Caco-2 (cell line): Measurements from ENCODE around the gene RGS1. TPM values are rescaled to one million over a fixed set of nuclear protein-coding genes. Genes with fewer than 3 reads are reported as not detected.

Source experiments
- BruUV-seq: library from RNA; stranded (reverse); fragments of 400-500 nt; replicated peaks from 2 replicates; lab custom pipeline; 2021; lab: Mats Ljungman, UMichigan
- CTCF ChIA-PET: fragments of 300-600 bp; sonication (Branson Sonifier 250); formaldehyde crosslinking; loops from one replicate; lab custom pipeline; 2022; ENCODE audit warnings: antibody characterized with exemption; lab: Charles Lee
- POLR2A ChIA-PET: fragments of 300-600 bp; sonication (Branson Sonifier 250); formaldehyde crosslinking; loops from one replicate; lab custom pipeline; 2022; ENCODE audit warnings: antibody characterized with exemption; lab: Charles Lee
- DNase-seq, 2 experiments: peaks; one replicate each; pipeline versions ENCODE4 v3.0.0 to v3.0.0-alpha.2; 2020 to 2022
- H3K27me3 ChIP-seq: replicated peaks from 2 replicates; pipeline ENCODE4 v1.6.0; 2011; ENCODE audit warnings: low read length; ENCODE audit not compliant: control insufficient read depth, insufficient read depth
- H3K36me3 ChIP-seq: 2 replicates; pipeline ENCODE4 v1.5.1; 2011; ENCODE audit warnings: low read length; ENCODE audit not compliant: control insufficient read depth, insufficient read depth
- H3K4me1 ChIP-seq: fragments of 250-450 bp; sonication (Bioruptor Pico); 2 replicates; pipeline ENCODE4 v1.5.1; 2020; ENCODE audit warnings: mild to moderate bottlenecking
- H3K4me3 ChIP-seq: 2 replicates; pipeline ENCODE4 v1.5.1; 2011; ENCODE audit warnings: low read depth, mild to moderate bottlenecking, control low read depth, low read length
- H3K9me3 ChIP-seq: fragments of 250-450 bp; sonication (Bioruptor Pico); 2 replicates; pipeline ENCODE4 v1.5.1; 2020; ENCODE audit warnings: mild to moderate bottlenecking, moderate library complexity
- H3K27ac Mint-ChIP-seq: one replicate; pipeline ENCODE4 v1.8.0; 2022; ENCODE audit warnings: mixed read lengths; ENCODE audit not compliant: unreplicated experiment
- H3K27me3 Mint-ChIP-seq: one replicate; pipeline ENCODE4 v1.8.0; 2022; ENCODE audit warnings: mixed read lengths; ENCODE audit not compliant: insufficient read depth, unreplicated experiment
- H3K36me3 Mint-ChIP-seq: one replicate; pipeline ENCODE4 v1.8.0; 2022; ENCODE audit warnings: mild to moderate bottlenecking, mixed read lengths; ENCODE audit not compliant: insufficient read depth, unreplicated experiment
- H3K4me1 Mint-ChIP-seq: one replicate; pipeline ENCODE4 v1.8.0; 2022; ENCODE audit warnings: low read depth, mixed read lengths; ENCODE audit not compliant: unreplicated experiment
- H3K4me3 Mint-ChIP-seq: one replicate; pipeline ENCODE4 v1.8.0; 2022; ENCODE audit warnings: mild to moderate bottlenecking, moderate library complexity, mixed read lengths; ENCODE audit not compliant: unreplicated experiment
- H3K9me3 Mint-ChIP-seq: one replicate; pipeline ENCODE4 v1.8.0; 2022; ENCODE audit warnings: mixed read lengths; ENCODE audit not compliant: unreplicated experiment
- intact Hi-C: fragments of 100-400 bp; cut with micrococcal nuclease; formaldehyde crosslinking; loops from one replicate; pipeline ENCODE4 v1.10.0; 2022; ENCODE audit not compliant: unreplicated experiment
- total RNA-seq: library from RNA; stranded (reverse); gene quantifications from 2 replicates; pipeline ENCODE4 v1.2.3, GENCODE V29; 2022
- TF ChIP-seq, protein P1 (sequence below), 2 experiments: fragments of 200-600 bp in 1 of 2; IDR thresholded peaks; 1 replicate in 1 of 2; 2 replicates in 1 of 2; pipeline versions ENCODE4 v1.5.1 to v1.8.0; 2011 to 2022; ENCODE audit warnings: antibody characterized with exemption in 1 of 2, control low read depth in 1 of 2, inconsistent platforms in 1 of 2, low read depth in 1 of 2, low read length in 1 of 2, mild to moderate bottlenecking in 1 of 2, moderate library complexity in 1 of 2; ENCODE audit not compliant: insufficient read depth in 1 of 2, severe bottlenecking in 1 of 2, unreplicated experiment in 1 of 2

Gene RGS1
- total RNA-seq, 1 experiment from 2014 or later = not detected

DNA sequence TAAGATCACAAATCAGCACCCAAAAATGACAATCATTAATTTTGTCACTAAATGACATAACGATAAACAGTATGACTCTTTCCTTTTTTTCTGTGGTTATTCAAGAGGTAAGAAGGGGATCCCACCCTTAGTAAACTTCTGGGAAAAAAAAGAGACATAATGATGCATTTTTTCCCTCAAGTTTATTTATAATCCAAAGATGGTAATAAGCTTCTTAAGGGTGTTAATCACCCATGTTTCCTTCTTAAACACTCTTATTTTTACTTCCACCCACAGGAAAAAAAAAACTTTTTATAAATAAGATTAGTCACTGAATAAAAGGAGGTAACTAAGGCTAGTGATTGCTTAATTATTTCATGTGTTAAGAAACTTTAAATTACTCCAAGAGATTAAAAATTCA is 24.7 kb downstream of the RGS1 start:
- no peaks in the 10 kb centered on the region for H3K27me3 ChIP-seq
- Mint-ChIP-seq H3K27me3 (peaks cover 7% of the 10 kb centered on the region), H3K36me3 (no peaks in the 10 kb centered on the region), H3K9me3 (no peaks in the 10 kb centered on the region), H3K4me3 (no peak overlapping the region), H3K27ac (no peak overlapping the region), H3K4me1 (no peaks in the 10 kb centered on the region)
- BruUV-seq = no TSS peak
- no peak overlapping the region for H3K4me3 ChIP-seq
- intact Hi-C loops = no loop called here
- H3K4me1 ChIP-seq = no peaks in the 10 kb centered on the region
- no peaks in the 10 kb centered on the region for H3K36me3 ChIP-seq
- no peaks in the 10 kb centered on the region for H3K9me3 ChIP-seq
- ChIA-PET CTCF (no interaction called here), POLR2A (no interaction called here)
- TF ChIP-seq, protein P1, sequence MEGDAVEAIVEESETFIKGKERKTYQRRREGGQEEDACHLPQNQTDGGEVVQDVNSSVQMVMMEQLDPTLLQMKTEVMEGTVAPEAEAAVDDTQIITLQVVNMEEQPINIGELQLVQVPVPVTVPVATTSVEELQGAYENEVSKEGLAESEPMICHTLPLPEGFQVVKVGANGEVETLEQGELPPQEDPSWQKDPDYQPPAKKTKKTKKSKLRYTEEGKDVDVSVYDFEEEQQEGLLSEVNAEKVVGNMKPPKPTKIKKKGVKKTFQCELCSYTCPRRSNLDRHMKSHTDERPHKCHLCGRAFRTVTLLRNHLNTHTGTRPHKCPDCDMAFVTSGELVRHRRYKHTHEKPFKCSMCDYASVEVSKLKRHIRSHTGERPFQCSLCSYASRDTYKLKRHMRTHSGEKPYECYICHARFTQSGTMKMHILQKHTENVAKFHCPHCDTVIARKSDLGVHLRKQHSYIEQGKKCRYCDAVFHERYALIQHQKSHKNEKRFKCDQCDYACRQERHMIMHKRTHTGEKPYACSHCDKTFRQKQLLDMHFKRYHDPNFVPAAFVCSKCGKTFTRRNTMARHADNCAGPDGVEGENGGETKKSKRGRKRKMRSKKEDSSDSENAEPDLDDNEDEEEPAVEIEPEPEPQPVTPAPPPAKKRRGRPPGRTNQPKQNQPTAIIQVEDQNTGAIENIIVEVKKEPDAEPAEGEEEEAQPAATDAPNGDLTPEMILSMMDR (IDR thresholded peaks at IDR 0.05; ENCODE audit: insufficient read depth in 1 of 2, low read depth in 1 of 2, low read length in 1 of 2, severe bottlenecking in 1 of 2, unreplicated experiment in 1 of 2) = no peak
- DNase-seq = no peak

DNA sequence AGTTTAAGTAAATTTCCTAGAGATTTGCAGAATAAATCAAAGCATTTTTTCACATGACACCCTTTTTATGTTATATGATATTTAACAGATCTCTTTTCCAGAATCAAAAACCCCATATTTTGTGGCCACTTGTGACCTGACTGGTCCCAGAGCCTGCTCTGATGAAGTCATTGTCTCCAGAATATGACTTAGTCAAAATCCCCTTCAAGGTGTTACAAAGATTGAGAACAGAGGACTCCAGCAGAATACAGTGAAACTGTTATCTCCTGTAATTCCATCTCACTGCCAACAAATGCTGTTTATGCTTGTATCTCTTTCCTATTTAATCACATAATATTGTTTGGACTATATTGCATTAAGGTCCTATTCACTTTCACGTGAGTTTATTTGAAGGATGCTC is 25.6 kb downstream of the RGS1 start:
- no peak for DNase-seq
- H3K4me3 Mint-ChIP-seq = no peak overlapping the region
- H3K4me1 ChIP-seq = no peaks in the 10 kb centered on the region
- peaks cover 7% of the 10 kb centered on the region for H3K27me3 Mint-ChIP-seq
- CTCF ChIA-PET = no interaction called here
- no peaks in the 10 kb centered on the region for H3K36me3 ChIP-seq
- H3K36me3 Mint-ChIP-seq = no peaks in the 10 kb centered on the region
- H3K27me3 ChIP-seq = no peaks in the 10 kb centered on the region
- POLR2A ChIA-PET = no interaction called here
- no peaks in the 10 kb centered on the region for H3K9me3 Mint-ChIP-seq
- BruUV-seq = no TSS peak
- H3K9me3 ChIP-seq = no peaks in the 10 kb centered on the region
- H3K27ac Mint-ChIP-seq = no peak overlapping the region
- no peaks in the 10 kb centered on the region for H3K4me1 Mint-ChIP-seq
- TF ChIP-seq, protein P1 (IDR thresholded peaks at IDR 0.05; ENCODE audit: insufficient read depth in 1 of 2, low read depth in 1 of 2, low read length in 1 of 2, severe bottlenecking in 1 of 2, unreplicated experiment in 1 of 2) = no peak
- intact Hi-C loops = no loop called here
- no peak overlapping the region for H3K4me3 ChIP-seq

DNA sequence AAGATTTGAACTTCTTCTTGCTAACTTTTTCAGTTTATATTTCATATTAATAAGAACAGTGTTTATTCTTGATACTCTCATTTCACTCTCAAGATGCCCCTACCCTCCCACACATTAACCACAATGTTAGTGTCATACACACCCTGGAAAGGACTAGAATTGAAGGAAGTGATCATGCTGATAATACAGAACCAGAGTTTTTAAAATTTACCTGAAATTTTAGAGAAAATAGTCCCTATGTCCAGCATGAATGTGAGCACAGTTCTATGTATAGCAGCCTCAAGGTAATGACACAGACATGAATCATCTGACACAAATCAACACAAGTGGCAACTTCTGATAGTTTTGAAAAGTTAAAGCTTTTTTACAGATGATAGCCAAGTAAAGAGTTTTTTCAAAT is 26.0 kb downstream of the RGS1 start:
- Mint-ChIP-seq H3K36me3 (no peaks in the 10 kb centered on the region), H3K27ac (no peak overlapping the region), H3K4me1 (no peaks in the 10 kb centered on the region), H3K27me3 (peaks cover 6% of the 10 kb centered on the region), H3K4me3 (no peak overlapping the region), H3K9me3 (no peaks in the 10 kb centered on the region)
- BruUV-seq = no TSS peak
- Histone ChIP-seq H3K4me3 (no peak overlapping the region), H3K9me3 (no peaks in the 10 kb centered on the region), H3K36me3 (no peaks in the 10 kb centered on the region), H3K4me1 (no peaks in the 10 kb centered on the region), H3K27me3 (no peaks in the 10 kb centered on the region)
- ChIA-PET POLR2A (no interaction called here), CTCF (no interaction called here)
- TF ChIP-seq, protein P1 (IDR thresholded peaks at IDR 0.05; ENCODE audit: insufficient read depth in 1 of 2, low read depth in 1 of 2, low read length in 1 of 2, severe bottlenecking in 1 of 2, unreplicated experiment in 1 of 2) = no peak
- intact Hi-C loops = no loop called here
- no peak for DNase-seq
